NCI-H2029 treated with DMSO at 0.1 percent for 48 hours (cell line): ENCODE measurements around the gene INTS15.

ENCODE experiments used
- DNase-seq: peaks from one replicate; lab custom pipeline; 2025; lab: John Stamatoyannopoulos, UW

The INTS15 gene

GRCh38 chr7:6642861-6643640, 53.2 kb downstream of the INTS15 start:
- DNase-seq, result no peak

DNA sequence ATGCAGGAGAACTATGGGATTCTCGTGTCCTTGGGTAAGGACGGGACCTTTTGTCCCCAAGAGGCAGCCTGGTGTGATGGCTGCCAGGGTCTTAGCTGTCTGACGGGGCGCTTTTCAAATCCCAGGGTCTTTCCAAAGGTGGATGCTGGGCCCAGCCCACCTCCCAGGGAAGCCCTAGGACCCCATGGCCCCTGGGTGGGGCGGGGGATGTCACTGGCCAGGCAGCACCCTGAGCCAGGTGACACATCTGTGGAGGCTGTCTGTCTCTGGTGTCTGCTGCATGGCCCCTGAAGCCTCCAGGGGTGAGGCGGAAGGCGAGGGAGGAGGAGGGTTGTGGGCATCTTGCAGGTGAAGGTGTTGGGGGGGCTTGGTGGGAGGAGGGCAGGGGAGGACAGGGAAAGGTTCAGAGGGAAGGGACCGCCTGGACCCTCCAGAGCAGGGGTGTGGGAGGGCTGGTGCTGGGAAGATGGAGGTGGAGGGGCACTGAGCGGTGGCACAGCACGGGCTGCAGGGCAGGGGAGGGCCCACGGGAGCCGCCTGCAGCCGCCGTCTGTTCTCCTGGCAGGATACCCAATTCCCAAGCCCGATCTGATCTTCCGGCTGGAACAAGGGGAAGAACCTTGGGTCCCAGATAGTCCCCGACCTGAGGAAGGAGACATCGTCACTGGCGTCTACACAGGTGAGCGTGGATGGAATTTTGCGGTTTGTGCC, 54.2 kb downstream of the INTS15 start:
- DNase-seq, result no peak

- no peak for DNase-seq
Observed at GRCh38 chr7:6644728-6645127, 54.9 kb downstream of the INTS15 start.

DNA sequence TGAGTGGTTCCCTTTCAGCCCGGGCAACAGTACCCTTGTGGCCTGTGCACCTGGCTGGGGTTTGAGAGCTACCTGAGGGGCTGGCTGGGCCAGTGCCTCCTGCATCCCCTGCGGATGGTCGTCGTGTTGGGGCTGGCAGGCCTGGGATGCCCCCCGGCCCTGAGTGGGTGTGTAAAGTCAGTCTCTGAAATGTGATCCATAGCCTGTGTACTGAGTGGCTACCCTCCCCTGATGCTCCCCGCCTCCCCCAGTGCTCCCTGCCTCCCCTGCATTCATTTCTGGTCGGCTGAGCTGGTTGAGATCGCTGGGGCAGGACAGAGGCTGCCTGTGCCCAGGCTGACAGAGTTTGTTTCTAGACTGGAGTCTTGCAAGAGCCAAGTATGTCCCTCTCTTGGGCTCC, 56.6 kb downstream of the INTS15 start:
- DNase-seq, result no peak

DNA sequence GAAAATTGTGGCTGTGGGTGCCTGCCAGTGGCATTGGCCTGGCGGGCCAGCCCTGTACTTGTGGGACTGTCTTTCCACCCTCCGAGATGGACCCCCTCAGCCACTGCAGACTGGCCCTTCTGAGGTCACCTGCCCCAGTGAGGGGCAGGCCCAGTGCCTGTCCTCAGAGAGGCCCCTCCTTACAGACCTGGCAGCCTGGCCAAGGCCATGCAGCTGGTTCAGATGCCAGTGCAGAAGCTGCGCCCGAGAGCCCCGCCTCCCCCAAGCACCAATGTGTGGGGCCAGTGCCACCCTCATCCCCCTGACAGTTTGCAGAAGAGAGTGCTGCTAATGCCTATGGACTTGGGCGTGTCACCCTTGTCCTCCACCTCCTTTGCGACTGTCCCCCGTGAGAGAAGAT, 57.3 kb downstream of the INTS15 start:
- DNase-seq, result no peak

GRCh38 chr7:6647541-6647940, 57.7 kb downstream of the INTS15 start:
- DNase-seq, result no peak

DNA sequence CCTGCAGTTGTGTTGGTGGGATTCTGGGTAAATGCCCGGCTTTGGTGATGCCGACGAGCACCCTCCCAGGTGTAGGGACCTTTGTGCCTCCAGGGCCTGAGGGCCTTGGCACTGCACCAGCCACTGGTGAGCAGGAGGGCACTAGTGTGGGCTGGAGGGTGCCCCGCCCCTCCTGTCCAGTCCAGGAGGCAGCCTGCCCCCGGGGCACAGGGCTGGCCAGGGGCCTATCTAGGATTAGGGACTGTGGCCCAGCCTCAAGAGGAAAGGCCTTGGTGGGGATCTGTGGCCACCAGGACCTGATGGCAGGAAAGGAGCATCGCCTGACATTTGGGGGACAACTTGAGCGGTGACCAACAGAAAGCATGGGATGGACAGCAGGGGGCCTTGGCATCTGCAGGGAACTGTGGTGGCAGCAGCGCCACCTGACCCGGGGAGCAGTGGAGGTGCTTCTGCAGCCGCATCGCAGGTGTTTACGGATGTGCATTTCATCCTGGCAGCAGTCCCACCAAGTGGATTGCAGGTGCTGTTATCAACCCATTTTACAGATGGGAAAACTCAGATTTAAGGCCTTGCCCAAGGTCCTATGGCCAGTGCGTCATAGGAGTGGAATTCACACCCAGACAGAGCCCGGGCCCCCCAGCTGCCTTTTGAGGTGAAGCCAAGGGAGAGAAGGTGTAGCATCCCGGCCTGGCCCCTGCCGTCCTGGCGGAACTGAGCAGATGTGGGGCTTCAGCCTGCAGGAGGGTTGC, 58.4 kb downstream of the INTS15 start:
- DNase-seq, result no peak

GRCh38 chr7:6648815-6649104, 58.9 kb downstream of the INTS15 start:
- DNase-seq, result no peak

- no peak for DNase-seq
Observed at GRCh38 chr7:6649241-6649961, 59.6 kb downstream of the INTS15 start.

DNA sequence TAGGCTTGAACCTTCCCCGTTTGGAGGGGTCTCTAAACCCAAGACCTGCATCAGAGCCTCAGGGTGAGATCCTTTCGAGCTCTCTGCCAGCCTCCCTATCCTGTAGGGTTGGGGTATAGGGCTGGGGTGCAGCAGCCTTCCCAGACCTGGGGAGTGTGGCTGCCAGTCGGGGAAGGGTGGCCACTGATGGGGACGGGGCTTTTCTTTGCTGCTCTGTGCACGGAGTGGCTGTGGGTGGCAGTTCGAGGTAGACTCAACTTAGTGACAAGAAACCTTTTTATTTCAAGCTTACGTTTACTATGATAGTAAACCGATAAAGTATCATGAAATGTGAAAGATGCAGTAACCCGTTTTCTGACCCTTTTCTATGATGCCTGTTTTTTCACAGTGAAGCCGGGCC, 60.3 kb downstream of the INTS15 start:
- no peak for DNase-seq

GRCh38 chr7:6650521-6651011, 60.7 kb downstream of the INTS15 start:
- DNase-seq, result no peak

- DNase-seq, result no peak
Observed at GRCh38 chr7:6651851-6652445, 62.1 kb downstream of the INTS15 start.

DNA sequence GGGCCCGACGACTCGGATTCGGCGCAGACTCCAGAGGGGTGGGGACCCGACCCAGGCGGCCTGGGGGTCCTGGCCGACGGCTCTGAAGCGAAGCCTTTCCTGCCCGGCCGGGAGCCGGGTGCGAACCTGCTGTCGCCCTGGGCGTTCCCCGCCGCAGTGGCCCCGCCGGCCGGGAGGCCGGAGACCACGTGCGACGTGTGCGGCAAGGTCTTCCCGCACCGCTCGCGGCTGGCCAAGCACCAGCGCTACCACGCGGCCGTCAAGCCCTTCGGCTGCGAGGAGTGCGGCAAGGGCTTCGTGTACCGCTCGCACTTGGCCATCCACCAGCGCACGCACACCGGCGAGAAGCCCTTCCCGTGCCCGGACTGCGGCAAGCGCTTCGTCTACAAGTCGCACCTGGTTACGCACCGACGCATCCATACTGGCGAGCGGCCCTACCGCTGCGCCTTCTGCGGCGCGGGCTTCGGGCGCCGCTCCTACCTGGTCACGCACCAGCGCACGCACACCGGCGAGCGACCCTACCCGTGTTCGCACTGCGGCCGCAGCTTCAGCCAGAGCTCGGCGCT, 62.7 kb downstream of the INTS15 start:
- DNase-seq, result no peak

DNA sequence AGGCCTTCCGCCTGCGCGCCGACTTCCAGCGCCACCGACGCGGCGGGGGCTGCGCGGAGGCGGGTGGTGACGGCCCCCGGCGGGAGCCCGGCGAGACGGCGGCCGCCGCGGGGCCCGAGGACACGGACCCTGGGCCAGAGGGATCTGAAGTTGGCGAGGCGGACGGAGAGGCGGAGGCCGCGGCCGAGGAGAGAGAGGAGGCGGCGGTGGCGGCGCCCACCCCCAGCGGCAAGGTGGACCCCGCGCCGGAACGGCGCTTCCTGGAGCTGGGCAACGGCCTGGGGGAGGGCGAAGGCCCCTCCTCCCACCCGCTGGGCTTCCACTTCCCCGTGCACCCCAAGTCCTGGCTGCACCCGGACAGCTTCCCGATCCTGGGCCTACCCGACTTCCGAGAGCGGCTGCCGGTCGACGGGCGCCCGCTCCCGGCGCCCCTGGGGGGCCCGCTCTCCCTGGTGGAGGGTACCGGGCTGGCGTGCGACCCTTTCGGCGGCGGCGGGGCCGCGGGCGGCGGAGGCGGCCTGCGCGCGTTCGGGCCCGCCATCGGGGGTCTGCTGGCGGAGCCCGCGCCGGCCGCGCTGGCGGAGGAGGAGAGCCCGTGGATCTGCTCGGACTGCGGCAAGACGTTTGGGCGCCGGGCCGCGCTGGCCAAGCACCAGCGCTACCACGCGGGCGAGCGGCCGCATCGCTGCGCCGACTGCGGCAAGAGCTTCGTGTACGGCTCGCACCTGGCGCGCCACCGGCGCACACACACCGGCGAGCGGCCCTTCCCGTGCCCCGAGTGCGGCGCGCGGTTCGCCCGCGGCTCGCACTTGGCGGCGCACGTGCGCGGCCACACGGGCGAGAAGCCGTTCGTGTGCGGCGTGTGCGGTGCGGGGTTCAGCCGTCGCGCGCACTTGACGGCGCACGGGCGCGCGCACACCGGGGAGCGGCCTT, 63.5 kb downstream of the INTS15 start:
- DNase-seq, result no peak

GRCh38 chr7:6654113-6654841, 64.5 kb downstream of the INTS15 start:
- no peak for DNase-seq

- no peak for DNase-seq
Observed at GRCh38 chr7:6654842-6655610, 65.2 kb downstream of the INTS15 start.

DNA sequence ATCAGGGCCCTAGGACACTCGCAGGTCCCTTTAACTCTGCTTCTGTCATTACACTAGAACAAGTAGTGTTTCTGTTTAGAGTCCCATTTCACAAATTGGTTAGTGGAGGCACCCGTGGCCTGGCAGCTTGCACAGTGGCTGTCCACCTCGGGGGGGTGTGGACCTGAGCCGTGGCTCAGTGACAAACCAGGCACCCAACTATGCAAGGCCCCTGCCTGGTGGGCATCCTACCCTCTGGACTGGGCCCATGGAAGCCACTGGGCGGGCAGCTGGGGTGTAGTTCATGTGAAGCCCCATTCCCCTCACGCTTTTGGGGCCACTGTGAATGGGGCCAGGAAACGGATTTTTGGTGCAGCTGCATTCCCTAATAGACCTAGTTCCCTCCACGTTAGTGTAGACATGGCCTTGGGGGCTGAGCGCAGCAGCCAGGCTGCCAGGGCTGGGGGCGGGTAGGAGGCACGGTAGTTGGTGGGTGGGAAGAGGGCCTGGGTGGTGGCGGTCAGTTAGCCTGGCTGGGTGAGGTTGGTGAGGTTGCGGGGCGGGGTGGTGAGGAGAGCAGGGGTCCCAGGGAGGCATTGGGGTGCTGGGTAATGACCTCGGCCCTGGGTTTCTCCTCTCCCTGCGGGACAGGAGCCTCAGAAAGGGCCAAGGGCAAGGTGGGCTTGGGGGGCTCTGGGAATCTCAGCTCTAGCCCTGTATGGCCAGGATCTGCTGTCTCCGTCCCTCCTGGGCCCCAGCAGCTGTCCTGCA, 66.0 kb downstream of the INTS15 start:
- no peak for DNase-seq

GRCh38 chr7:6656413-6656812, 66.6 kb downstream of the INTS15 start:
- DNase-seq, result no peak
